ENCODE measurements around the gene HOXB9.
A peak's percentile ranks its signal among the peaks of the same experiment; 100 is the strongest.

Gene HOXB9

DNA sequence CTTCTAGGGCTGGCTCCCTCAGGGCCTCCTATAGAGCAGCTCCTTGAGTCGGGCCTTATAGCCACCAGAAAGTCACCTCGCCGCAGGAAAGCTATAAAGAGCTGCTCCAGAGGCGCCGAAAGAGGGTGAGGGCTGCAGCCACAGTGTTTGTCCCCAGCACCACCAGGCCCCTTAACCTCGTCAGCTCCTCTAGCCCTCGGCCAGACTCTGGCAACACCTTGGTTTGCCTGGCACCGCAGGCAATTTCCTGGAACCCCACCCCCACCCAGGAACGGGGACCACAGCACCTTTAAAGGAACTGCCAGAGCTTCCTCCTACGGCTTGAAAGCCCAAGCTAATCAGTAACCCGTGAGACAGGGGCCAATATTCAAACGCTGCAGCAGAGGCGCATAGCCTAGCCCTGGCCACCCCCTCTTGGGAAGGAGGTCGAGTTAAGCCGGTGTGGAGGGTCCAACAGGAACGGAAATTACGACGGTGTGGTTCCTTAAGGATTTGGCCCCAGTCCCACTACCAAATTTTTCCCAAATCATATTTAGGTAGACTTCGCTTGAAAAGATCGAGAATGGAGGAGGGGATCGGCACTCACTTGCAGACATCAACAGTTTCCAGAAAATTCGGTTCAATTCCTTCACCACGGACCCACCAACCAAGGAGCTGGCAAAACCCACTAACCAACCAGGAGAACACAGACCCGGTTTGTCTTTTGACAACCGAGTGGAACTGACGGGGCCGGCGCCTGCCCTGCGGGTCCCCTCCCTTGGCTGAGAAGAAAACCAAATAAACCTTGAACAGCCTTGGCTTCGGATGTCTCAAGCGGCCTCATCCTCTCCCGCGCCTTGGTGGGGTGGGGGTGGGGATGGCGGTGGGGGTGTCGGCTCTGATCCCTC, 24.4 kb downstream of the HOXB9 start:
- in situ Hi-C loops (cut with MboI; ENCODE audit: low pct_unique_long_range_greater_than_20kb, low sequenced_read_pairs), result no loop called here
- no peak for DNase-seq

DNA sequence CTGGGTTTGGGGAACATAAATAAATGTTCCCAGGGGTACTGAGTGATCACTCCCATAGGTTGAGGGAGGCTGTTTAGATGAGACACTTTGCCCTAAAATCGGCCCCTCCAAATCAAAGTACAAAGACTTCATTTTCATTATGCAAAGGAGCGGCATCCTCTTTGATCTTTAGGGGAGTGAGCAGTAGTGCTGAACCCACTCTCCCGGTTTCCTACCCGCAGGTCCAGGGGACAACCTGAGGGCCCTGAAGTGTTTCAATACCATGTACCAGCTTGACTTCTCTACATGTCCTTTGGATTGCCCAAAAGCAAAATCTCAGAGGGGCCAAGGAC, 25.0 kb downstream of the HOXB9 start:
- DNase-seq, result no peak
- in situ Hi-C loops (cut with MboI; ENCODE audit: low pct_unique_long_range_greater_than_20kb, low sequenced_read_pairs), result no loop called here

DNA sequence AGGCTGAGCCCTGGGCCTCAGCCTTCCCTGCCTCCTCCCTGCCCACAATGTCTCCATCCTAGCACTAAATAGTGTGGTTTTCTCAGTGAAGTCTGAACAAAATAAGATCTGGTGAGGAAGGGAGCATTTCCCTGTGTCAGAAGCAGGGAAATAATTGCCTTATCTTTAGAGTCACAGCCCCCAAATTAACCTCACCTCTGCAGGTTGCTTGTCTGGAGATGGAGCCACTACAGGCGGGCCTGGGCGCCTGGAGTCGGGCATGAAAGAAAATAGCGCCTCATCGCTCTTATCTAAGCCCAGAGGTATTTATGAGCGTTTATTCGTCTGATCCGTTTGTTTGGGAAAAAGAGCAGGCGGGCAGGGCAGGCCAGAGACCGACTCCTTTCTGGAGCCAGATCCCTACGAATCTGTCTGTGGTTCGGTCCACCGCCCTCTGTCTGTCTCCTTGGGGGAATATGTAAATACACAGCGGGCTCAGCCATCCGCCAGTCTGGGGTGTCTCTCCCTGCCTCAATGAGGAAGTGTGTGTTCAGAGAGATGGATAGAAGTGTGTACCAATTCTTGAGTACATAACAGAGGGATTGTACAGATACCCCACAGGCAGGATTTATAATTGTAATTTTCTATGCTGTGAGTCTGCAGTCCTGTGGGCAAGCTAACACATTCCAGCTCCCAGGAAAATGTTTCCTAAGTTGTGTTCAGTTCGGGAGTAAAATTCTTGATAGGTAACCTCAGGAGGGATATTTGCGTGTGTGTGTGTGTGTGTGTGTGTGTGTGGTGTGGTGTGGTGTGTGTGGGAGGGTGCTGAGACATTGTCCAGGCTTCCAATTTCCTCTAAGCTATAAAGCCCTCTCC, 25.7 kb downstream of the HOXB9 start:
- in situ Hi-C loops (cut with MboI; ENCODE audit: low pct_unique_long_range_greater_than_20kb, low sequenced_read_pairs), result no loop called here
- DNase-seq, result no peak

GRCh38 chr17:48599354-48599753, 26.8 kb downstream of the HOXB9 start:
- in situ Hi-C loops (cut with MboI; ENCODE audit: low pct_unique_long_range_greater_than_20kb, low sequenced_read_pairs), result no loop called here
- DNase-seq, result no peak

DNA sequence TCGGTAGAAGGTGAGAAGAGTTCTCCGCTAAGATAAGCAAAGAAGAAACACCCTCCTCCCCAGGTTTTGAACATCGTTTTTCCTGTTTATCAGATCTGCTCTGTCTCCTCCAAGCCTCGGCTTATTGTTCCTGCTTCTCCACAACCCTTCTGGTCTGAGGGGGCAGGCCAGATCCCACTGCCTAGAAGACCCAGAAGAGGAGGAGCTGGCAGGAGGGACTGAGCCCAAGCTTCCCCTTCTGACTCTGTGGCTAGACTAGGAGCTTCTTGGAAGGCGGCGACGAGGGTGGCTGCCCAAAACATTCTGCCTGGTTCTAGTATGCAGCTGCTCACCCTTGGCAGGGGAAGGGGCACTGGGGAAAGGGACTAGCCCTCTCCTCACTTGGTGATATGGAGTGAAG, 27.4 kb downstream of the HOXB9 start:
- DNase-seq, result peak; percentile 42
- in situ Hi-C loops (cut with MboI; ENCODE audit: low pct_unique_long_range_greater_than_20kb, low sequenced_read_pairs), result no loop called here

DNA sequence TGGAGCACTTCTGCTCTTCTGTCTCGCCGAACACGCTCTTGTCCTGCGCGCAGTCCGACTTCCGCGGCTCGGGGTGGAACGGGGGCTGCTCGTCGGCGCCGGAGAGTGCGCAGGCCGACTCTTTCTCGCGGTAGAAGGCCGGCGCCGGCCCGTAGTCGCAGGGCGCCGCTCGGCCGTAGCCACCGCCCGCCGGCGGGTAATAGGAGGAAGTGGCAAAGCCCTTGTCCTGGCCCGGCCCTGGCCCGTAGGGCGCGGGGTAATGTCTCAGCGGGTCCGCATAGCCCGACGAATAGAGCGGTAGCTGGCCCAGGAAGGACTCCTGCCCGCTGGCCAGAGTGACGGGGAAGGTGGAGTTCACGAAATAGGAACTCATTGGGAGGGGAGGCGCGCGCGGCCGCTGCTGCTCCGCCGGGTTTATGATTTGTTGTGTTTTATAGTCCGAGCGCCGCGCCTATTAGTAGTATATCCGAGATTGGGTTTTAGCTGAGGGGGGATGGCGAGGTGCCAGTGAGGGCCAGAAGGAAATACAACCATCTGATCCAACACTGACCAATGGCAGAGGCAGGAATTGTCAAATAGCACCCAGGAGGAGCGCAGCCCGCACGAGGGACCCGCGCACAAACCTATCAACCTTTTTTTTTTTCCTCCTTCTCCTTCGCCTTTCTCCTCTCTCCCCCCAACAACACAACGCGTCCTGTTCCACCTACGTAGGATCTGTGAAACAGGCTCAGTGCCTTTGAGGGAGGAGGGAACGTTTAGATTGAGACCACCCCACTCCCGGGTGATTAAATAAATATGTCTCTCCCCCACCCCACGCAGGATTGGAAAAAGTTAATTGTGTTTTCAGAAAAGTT, 28.2 kb downstream of the HOXB9 start:
- DNase-seq, result peak; percentile 62
- in situ Hi-C loops (cut with MboI; ENCODE audit: low pct_unique_long_range_greater_than_20kb, low sequenced_read_pairs), result no loop called here

GRCh38 chr17:48597528-48597777, 28.7 kb downstream of the HOXB9 start:
- DNase-seq, result no peak
- in situ Hi-C loops (cut with MboI; ENCODE audit: low pct_unique_long_range_greater_than_20kb, low sequenced_read_pairs), result no loop called here

DNA sequence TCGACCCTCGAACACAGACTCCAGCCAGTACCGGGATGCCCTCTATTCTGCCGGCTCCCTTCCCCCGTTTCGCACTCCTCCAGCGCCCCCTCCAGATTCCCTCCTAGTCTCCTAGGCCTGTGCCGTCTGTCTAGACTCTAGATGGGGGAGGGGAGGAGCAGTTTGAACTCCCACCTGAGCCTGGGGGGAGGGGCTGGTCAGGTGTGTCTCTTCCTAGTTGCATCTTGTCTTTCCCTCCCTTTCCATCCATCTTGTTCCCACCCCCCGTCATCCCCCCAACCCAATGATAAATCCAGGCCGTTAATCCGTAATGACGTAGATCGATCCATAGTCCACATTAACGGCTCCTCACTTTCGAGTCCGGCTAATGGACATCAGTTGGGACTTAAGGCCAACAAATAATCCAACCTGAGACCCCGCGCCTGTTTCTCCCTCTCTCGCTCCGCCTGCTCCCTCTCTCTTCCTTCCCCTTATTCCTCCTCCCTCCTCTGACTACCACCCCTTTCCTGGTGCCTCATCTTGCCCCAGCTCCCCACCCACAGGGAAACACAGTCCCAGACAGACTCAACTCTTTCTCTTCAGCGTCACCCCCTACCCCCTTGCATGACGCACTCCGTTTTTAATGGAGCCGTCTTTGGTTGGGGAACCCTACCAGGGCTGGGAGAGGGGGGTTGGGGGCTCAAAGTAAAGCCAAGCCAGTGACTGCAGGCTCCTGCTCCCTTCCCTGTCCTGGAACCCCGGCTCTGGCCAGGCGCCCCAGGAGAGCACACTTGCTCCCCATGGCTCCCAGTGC, 29.2 kb downstream of the HOXB9 start:
- DNase-seq, result no peak
- in situ Hi-C loops (cut with MboI; ENCODE audit: low pct_unique_long_range_greater_than_20kb, low sequenced_read_pairs), result no loop called here

DNA sequence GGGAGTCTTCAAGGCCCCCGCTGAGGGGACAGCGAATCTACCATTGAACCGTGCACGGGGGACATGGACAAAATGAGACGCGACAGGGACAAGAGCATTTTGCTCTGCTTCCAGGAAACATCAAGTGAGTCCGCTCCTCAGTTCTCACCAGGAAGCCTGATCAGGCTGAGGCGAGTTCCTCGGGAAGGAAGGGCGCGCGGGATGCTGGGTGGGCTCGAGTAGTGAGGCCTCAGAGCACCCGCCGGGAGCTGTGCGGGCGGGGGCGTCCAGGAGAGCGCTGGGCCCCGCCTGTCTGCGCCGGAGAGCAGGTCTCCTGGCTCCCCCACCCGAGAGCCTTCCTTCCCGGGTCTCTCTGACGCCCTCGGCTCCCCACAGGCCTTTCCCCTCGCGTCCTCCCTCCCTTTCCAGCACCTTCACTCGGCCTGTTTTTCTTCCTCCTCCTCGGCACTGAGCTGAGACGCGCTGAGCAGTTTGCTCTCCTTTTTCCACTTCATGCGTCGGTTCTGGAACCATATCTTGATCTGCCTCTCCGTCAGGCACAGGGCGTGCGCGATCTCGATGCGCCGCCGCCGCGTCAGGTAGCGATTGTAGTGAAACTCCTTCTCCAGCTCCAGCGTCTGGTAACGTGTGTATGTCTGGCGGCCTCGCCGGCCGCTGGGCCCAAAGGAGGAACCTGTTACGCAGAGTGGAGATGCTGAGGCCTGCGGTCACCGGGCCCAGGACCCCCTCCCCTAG, 30.0 kb downstream of the HOXB9 start:
- in situ Hi-C loops (cut with MboI; ENCODE audit: low pct_unique_long_range_greater_than_20kb, low sequenced_read_pairs), result no loop called here

GRCh38 chr17:48595278-48595999, 30.7 kb downstream of the HOXB9 start:
- in situ Hi-C loops (cut with MboI; ENCODE audit: low pct_unique_long_range_greater_than_20kb, low sequenced_read_pairs), result no loop called here
- DNase-seq, result no peak

More for the DNA sequence above, 30.0 kb downstream of the HOXB9 start:
- no peak for DNase-seq

DNA sequence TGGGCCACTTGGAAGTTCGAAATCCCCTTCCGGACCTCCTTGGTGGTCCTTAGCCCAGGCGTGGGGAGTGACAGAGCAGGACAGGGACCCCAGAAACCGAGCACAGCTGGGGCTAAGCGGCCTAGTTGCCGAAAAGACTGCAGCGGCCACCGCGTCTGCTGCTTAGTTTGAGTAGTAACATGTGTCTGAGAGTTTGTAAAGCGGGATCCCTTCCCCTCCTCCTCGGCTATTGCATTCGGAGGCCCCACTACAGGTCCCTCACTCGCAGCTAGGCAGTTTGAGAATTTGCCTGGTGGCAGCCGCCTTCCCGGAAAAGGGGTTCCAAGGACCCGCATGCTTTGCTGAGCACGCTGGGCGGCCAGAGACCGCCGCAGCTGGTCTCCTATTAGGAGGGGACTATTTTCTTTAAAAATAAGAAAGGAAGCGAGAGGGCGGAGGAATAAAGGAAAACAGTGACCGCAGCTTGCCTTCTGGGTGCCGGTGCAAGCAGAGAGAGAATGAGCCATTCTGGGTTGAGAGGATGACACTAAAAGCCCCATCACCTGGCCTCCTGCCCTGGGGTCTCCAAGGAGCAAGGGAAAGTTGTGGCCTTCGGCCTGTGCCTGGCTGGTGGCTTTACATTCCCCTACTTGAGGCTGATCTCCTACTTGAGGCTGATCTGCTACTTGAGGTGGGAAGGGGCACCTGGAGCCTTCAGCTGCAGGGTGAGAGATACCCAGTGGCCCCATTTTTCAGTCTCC, 31.4 kb downstream of the HOXB9 start:
- in situ Hi-C loops (cut with MboI; ENCODE audit: low pct_unique_long_range_greater_than_20kb, low sequenced_read_pairs), result no loop called here

DNA sequence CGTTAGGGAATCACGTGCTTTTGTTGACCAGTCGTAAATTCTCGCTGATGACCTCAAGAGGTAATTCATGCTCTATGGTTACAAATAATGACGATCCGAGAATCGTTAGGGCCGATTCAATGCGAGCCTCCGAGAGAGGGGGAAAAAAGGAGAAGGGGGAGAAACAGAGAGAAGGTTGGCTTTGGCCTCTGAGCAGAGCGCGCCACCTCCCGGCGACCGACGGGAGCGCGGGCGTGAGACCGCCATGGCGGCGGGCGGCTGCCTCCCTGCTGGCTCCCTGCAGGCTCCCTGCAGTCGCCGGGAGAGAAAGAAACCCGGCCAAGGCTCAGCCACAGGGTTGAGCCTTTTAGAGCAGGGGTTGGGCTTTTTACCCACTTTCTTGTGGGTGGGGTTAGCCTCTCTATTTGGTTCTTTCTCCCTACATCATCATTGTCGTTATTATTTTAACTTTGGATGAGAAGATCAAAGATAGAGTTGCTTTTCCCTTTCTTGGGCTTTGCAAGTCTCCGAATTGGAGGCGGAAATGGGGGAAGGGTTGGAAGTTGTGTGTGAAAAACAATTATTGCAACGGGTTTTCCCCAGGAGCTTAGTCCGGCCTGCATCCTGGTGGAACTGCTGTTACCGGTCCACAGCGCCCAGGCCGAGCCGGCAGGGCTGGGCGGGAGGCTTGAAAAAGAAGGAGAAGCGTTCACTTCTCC, 32.2 kb downstream of the HOXB9 start:
- in situ Hi-C loops (cut with MboI; ENCODE audit: low pct_unique_long_range_greater_than_20kb, low sequenced_read_pairs), result no loop called here
- peak; percentile 92 for DNase-seq

More for the DNA sequence above, 31.4 kb downstream of the HOXB9 start:
- DNase-seq, result no peak

DNA sequence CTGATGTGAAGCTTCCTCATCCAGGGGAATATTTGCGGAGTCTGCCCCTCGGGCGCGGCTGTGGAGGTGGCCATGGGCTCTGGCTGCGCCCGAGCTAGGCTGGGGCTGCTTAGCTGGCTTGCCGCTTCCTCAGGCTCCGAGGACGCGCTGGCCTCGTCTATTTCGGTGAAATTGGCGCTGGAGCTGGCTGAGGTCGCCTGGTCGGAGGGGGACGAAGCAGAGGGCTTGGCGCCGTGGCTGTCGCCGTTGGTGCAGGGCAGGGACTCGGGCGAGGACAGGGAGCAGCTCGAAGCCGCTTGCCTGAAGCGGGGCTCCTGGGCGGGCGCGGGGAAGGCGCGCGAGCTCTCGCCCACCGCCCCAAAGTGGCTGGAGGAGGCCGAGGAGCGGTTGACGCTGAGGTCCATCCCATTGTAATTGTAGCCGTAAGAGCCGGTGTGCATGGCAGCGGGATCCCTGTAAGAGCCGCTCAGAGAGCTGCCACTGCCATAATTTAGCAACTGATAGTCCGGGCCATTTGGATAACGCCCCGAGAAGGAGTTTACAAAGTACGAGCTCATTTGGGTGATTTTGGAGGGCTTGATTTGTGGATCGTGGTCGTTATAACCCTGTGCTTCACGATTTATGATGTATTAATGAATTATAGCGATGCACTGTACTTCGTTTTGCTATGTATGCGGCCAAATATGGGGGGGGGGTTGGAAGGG, 32.9 kb downstream of the HOXB9 start, which contains the start of gene HOXB5:
HOXB5 (minus strand) TSS at position 654 of the 704 bp plus-strand sequence; CDS start at position 557, 97 bp downstream.
- in situ Hi-C loops (cut with MboI; ENCODE audit: low pct_unique_long_range_greater_than_20kb, low sequenced_read_pairs), result no loop called here
- DNase-seq, result peak; percentile 47

DNA sequence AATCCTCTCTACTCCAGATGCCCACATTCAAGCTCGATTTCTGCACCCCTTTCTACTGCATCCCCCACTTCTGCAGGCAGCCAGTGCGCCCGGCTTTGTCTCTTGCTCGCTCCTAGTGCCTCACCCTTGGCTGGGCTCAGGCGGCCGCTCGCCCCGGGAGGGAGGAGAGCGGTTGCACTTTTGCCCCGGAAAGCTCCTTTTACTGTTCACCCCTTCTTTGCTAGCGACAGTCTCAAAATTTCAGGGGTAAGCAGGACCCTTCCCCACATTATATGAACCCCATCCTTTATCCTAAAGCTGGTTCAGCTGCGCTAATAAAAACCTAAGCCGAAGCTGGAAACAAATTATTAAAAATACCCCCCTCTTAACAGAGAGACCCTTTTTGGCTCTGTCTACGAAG, 33.6 kb downstream of the HOXB9 start:
- DNase-seq, result no peak
- in situ Hi-C loops (cut with MboI; ENCODE audit: low pct_unique_long_range_greater_than_20kb, low sequenced_read_pairs), result no loop called here

DNA sequence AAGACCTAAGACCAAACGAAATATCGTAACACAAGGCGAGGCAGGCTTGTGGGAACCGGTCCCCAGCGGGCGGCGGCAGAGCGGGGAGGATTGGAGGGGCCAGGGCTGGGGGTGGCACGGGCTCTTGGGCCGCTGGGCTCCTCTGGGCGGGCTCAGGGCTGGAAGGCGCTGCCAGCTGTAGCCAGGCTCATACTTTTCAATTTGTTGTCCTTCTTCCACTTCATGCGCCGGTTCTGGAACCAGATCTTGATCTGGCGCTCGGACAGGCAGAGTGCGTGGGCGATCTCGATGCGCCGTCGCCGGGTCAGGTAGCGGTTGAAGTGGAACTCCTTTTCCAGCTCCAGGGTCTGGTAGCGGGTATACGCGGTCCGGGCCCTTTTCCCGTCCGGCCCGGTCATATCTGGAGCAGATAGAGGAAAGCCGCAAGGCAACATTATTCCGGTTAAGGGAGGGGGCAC, 34.1 kb downstream of the HOXB9 start:
- in situ Hi-C loops (cut with MboI; ENCODE audit: low pct_unique_long_range_greater_than_20kb, low sequenced_read_pairs), result no loop called here
- no peak for DNase-seq

Measured in KBM-7 (cell line).